ENCODE measurements around the gene RAB17. TPM values are rescaled to one million over a fixed set of nuclear protein-coding genes. Genes with fewer than 3 reads are reported as not detected.

RAB17 gene
- total RNA-seq, 2 experiments from 2014 or later, result 0.14 to 0.69 TPM

GRCh38 chr2:237530472-237531433, 59.8 kb downstream of the RAB17 start:
- ChIA-PET POLR2A (no interaction called here), CTCF (interaction anchor here (1.0 kb wide), 1 partner anchor 40 kb away, joined by 3 read pairs; no protein-coding TSS in a partner anchor)
- Mint-ChIP-seq H3K9me3 (no peaks in the 10 kb centered on the region), H3K36me3 (ENCODE audit: low read depth) (no peaks in the 10 kb centered on the region), H3K27ac (no peak overlapping the region), H3K4me1 (ENCODE audit: low read depth) (no peaks in the 10 kb centered on the region), H3K27me3 (no peaks in the 10 kb centered on the region), H3K4me3 (no peak overlapping the region)
- DNase-seq (no peak), ATAC-seq (no peak)
- no peak for TF ChIP-seq CTCF (IDR thresholded peaks at IDR 0.05)
- intact Hi-C loops (cut with micrococcal nuclease), result loop anchor here (5.0 kb wide), 1 partner anchor 37 kb away; the partner anchor contains the start of gene PRLH

- H3K27ac Mint-ChIP-seq, result no peak overlapping the region
- no peak for DNase-seq
- no peaks in the 10 kb centered on the region for H3K27me3 Mint-ChIP-seq
- H3K9me3 Mint-ChIP-seq, result no peaks in the 10 kb centered on the region
- ChIA-PET POLR2A (no interaction called here), CTCF (interaction anchor here (1.5 kb wide), 1 partner anchor 43 kb away, joined by 7 read pairs; no protein-coding TSS in a partner anchor)
- intact Hi-C loops (cut with micrococcal nuclease), result loop anchor here (5.0 kb wide), 1 partner anchor 38 kb away; the partner anchor contains the start of gene PRLH
- no peak overlapping the region for H3K4me3 Mint-ChIP-seq
- no peak for ATAC-seq
- no peak for TF ChIP-seq CTCF (IDR thresholded peaks at IDR 0.05)
- no peaks in the 10 kb centered on the region for H3K4me1 Mint-ChIP-seq (ENCODE audit: low read depth)
- no peaks in the 10 kb centered on the region for H3K36me3 Mint-ChIP-seq (ENCODE audit: low read depth)
These were observed 60.8 kb downstream of the RAB17 start for GRCh38 chr2:237529452-237530402.

- no peak overlapping the region for H3K4me3 Mint-ChIP-seq
- H3K9me3 Mint-ChIP-seq, result no peaks in the 10 kb centered on the region
- CTCF ChIA-PET, result interaction anchor here (1.2 to 3.8 kb wide), 3 partner anchors 15 to 44 kb away, joined by 3 to 11 read pairs (median 9); no protein-coding TSS in a partner anchor
- POLR2A ChIA-PET, result no interaction called here
- H3K27me3 Mint-ChIP-seq, result no peaks in the 10 kb centered on the region
- no peaks in the 10 kb centered on the region for H3K36me3 Mint-ChIP-seq (ENCODE audit: low read depth)
- ATAC-seq (no peak), DNase-seq (no peak)
- no peak overlapping the region for H3K27ac Mint-ChIP-seq
- no peak for TF ChIP-seq CTCF (IDR thresholded peaks at IDR 0.05)
- intact Hi-C loops (cut with micrococcal nuclease), result no loop called here
- no peaks in the 10 kb centered on the region for H3K4me1 Mint-ChIP-seq (ENCODE audit: low read depth)
These were observed 62.8 kb downstream of the RAB17 start for GRCh38 chr2:237527766-237528165.

- no peak for TF ChIP-seq CTCF (IDR thresholded peaks at IDR 0.05)
- Mint-ChIP-seq H3K27ac (no peak overlapping the region), H3K4me3 (no peak overlapping the region), H3K9me3 (no peaks in the 10 kb centered on the region), H3K27me3 (no peaks in the 10 kb centered on the region), H3K36me3 (ENCODE audit: low read depth) (no peaks in the 10 kb centered on the region), H3K4me1 (ENCODE audit: low read depth) (no peaks in the 10 kb centered on the region)
- ATAC-seq (no peak), DNase-seq (no peak)
- ChIA-PET POLR2A (no interaction called here), CTCF (interaction anchor here (2.3 to 3.8 kb wide), 2 partner anchors 14 to 45 kb away, joined by 9 to 11 read pairs; no protein-coding TSS in a partner anchor)
- intact Hi-C loops (cut with micrococcal nuclease), result no loop called here
These were observed 63.3 kb downstream of the RAB17 start for GRCh38 chr2:237527233-237527632.
